ENCODE data around the gene WDPCP. TPM values are rescaled to one million over a fixed set of nuclear protein-coding genes. Genes with fewer than 3 reads are reported as not detected.

Gene WDPCP
- total and polyA plus RNA-seq, 2 of the 13 experiments (the other 11 are each of a cell fraction or from before 2014, with no cell fraction given), result 2.9 to 5.2 TPM

DNA sequence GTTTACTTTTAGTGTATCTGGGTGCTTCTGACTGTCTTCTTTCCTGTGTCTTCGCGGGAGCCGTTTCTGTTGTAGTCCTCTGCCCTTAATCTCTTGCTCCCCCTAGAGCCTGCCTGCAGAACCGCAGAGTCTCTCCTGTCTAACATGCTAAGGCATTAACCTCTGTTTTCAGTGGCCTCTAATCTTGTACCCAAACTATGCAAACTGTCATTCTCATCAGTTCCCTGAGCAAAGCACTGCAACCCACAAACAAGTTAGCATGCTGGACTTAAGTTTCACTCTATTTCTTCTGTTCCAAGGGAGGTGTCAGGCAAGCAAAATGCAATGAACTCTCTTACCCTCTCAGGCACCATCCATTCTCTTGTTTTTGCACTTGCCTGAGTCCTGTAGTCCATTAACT, 399.3 kb downstream of the WDPCP start (continued):
- no peak for TF ChIP-seq HES4 (CRISPR knock-in tag; IDR thresholded peaks at IDR 0.05; ENCODE audit: borderline replicate concordance)
- no peak for TF ChIP-seq CENPT (CRISPR knock-in tag; IDR thresholded peaks at IDR 0.05; ENCODE audit: low read depth)
- TF ChIP-seq KAT2B (IDR thresholded peaks at IDR 0.05; ENCODE audit: borderline replicate concordance, low read depth, low read length), result no peak
- no peak for TF ChIP-seq KLF11 (CRISPR knock-in tag; IDR thresholded peaks at IDR 0.05)
- no peak for TF ChIP-seq SETDB1 (CRISPR knock-in tag; IDR thresholded peaks at IDR 0.05; ENCODE audit: borderline replicate concordance)

DNA sequence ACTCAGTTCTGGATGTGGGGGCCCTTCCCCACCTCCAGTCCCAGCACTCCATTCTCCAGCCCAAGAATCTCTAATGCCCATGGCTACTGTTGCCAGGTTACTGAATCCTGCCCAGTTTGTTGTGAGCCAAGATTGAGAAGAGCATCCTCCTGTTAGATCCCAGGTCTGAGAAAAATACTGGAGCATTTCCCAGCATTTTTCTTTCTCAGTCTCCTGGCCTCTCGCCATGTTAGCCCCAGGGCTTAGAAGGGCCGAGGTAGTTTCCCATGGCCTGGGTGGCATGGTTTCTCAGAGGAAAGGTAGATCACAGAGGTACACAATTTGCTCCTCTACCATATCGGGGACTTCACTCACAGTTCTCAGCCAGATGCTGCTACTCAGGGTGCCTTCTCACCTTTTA, 401.9 kb downstream of the WDPCP start:
- FAIRE-seq, result no peak
- H2AFZ ChIP-seq (ENCODE audit: low read length), result no peak overlapping the region
- H3K4me1 ChIP-seq (ENCODE audit: insufficient read depth, low read length), result peaks cover 38% of the 10 kb centered on the region
- no peak overlapping the region for H3K4me2 ChIP-seq (ENCODE audit: low read depth, low read length)
- no peak overlapping the region for H3K27ac ChIP-seq (ENCODE audit: extremely low read length, insufficient read depth, low read length)
- H3K4me3 ChIP-seq (replicated peaks in 1 of 3; ENCODE audit: insufficient read depth in 1 of 3, low read depth in 2 of 3, low read length in 3 of 3), result no peak overlapping the region
- no peaks in the 10 kb centered on the region for H3K36me3 ChIP-seq (replicated peaks in 1 of 2; ENCODE audit: control insufficient read depth in 1 of 2, insufficient read depth in 2 of 2, low read length in 2 of 2)
- H4K20me1 ChIP-seq (ENCODE audit: insufficient read depth, low read length), result no peaks in the 10 kb centered on the region
- H3K79me2 ChIP-seq (ENCODE audit: insufficient read depth, low read length), result no peaks in the 10 kb centered on the region
- ATAC-seq, result no peak
- POLR2A ChIA-PET, result no interaction called here
- intact Hi-C loops (cut with micrococcal nuclease; ENCODE audit: unreplicated experiment), result no loop called here
- in situ Hi-C loops (cut with HindIII; ENCODE audit: extremely low pct_ligation_motif_present, low pct_unique_long_range_greater_than_20kb), result no loop called here
- CTCF ChIA-PET (ENCODE audit: low intra/inter-chr PET ratio, low total read pairs), result no interaction called here
- H3K9ac ChIP-seq (ENCODE audit: insufficient read depth, low read depth, low read length), result no peak overlapping the region
- DNase-seq (ENCODE audit: low spot score), result no peak
- H3K27me3 ChIP-seq (ENCODE audit: control insufficient read depth in 1 of 2, insufficient read depth in 2 of 2, low read length in 2 of 2), result no peaks in the 10 kb centered on the region
- no peak for TF ChIP-seq TAF1 (CRISPR knock-in tag; IDR thresholded peaks at IDR 0.05)
- no peak for TF ChIP-seq DNMT1 (CRISPR knock-in tag; IDR thresholded peaks at IDR 0.05)
- TF ChIP-seq PAF1 (CRISPR knock-in tag; IDR thresholded peaks at IDR 0.05), result no peak
- no peak for TF ChIP-seq KLF9 (CRISPR knock-in tag; IDR thresholded peaks at IDR 0.05; ENCODE audit: low read depth)
- no peak for TF ChIP-seq HOXA9 (CRISPR knock-in tag; IDR thresholded peaks at IDR 0.05; ENCODE audit: borderline replicate concordance)
- TF ChIP-seq POLR2AphosphoS5 (IDR thresholded peaks at IDR 0.05; ENCODE audit: low read depth, low read length), result no peak
- TF ChIP-seq ZNF709 (CRISPR knock-in tag; IDR thresholded peaks at IDR 0.05), result no peak
- no peak for TF ChIP-seq ZMAT3 (CRISPR knock-in tag; conservative IDR thresholded peaks at IDR 0.05)
- WGBS (ENCODE audit: low lambda C conversion rate), result 96% methylated on average over 3 of the region's 3 CpGs
- peaks cover 20% of the 10 kb centered on the region for H3K9me3 ChIP-seq (ENCODE audit: low read length)
- BruUV-seq (replicated peaks), result no TSS peak

Measured in HepG2 (cell line).